A549 (cell line): ENCODE results near the gene APBB2. TPM values are rescaled to one million over a fixed set of nuclear protein-coding genes. Genes with fewer than 3 reads are reported as not detected.

Experiments used
- ATAC-seq, 2 experiments: fragments of 200-7000 bp in 1 of 2; fragments of >200 bp in 1 of 2; cut with Nextera tagmentation in 1 of 2; cut with Tn5 transposase in 1 of 2; 3 replicates each; pipeline versions ENCODE4 v1.8.0 to v1.9.1; 2018 to 2020; ENCODE audit warnings: mild to moderate bottlenecking in 1 of 2, moderate library complexity in 1 of 2
- CTCF ChIA-PET: fragments of 300-600 bp; sonication (Branson Sonifier 250); formaldehyde crosslinking; extraction: SDS; loops from one replicate; lab custom pipeline; 2021; ENCODE audit warnings: antibody characterized with exemption, inconsistent platforms; lab: Yijun Ruan, JAX
- POLR2A ChIA-PET: fragments of 350-600 bp; formaldehyde crosslinking; extraction: SDS; loops from one replicate; lab custom pipeline; 2021; ENCODE audit warnings: antibody characterized with exemption, inconsistent platforms; lab: Yijun Ruan, JAX
- DNase-seq, 2 experiments: peaks; one replicate each; pipeline versions ENCODE4 v3.0.0 to v3.0.0-alpha.2; 2011 to 2016; ENCODE audit warnings: low read depth in 1 of 2, low spot score in 1 of 2
- FAIRE-seq: peaks from 2 replicates; lab custom pipeline; 2011; peaks lifted over from hg19 to GRCh38; lab: Jason Lieb, UNC
- H3K27ac ChIP-seq, 2 experiments: fragments of >200 bp; sonication (Bioruptor Twin); formaldehyde crosslinking; 3 replicates each; pipeline ENCODE4 v1.5.1; 2016 to 2017
- H3K4me1 ChIP-seq: fragments of >200 bp; sonication (Bioruptor Twin); formaldehyde crosslinking; 3 replicates; pipeline ENCODE4 v1.6.1; 2016
- H3K4me2 ChIP-seq: fragments of >200 bp; sonication (Bioruptor Twin); formaldehyde crosslinking; 3 replicates; pipeline ENCODE4 v1.6.1; 2016
- H3K4me3 ChIP-seq: fragments of >200 bp; sonication (Bioruptor Twin); formaldehyde crosslinking; 3 replicates; pipeline ENCODE4 v1.5.1; 2016
- H3K9me3 ChIP-seq: fragments of >200 bp; sonication (Bioruptor Twin); formaldehyde crosslinking; 3 replicates; pipeline ENCODE4 v1.6.1; 2016
- CEBPB ChIP-seq, 2 experiments: fragments of >200 bp in 1 of 2; sonication (Bioruptor Twin) in 1 of 2; formaldehyde crosslinking in 1 of 2; IDR thresholded peaks; 2 replicates each; pipeline ENCODE4 v1.6.1; 2012 to 2016
- EP300 ChIP-seq, 2 experiments: fragments of >200 bp; sonication (Bioruptor Twin); formaldehyde crosslinking; IDR thresholded peaks; 2 replicates in 1 of 2; 3 replicates in 1 of 2; pipeline ENCODE4 v1.6.1; 2016 to 2017
- FOSL2 ChIP-seq, 2 experiments: fragments of 450-650 bp in 1 of 2; fragments of >200 bp in 1 of 2; sonication (Bioruptor Twin) in 1 of 2; formaldehyde crosslinking; IDR thresholded peaks; 2 replicates each; pipeline versions ENCODE4 v1.5.0 to v1.6.1; 2016 to 2020; ENCODE audit warnings: mild to moderate bottlenecking in 1 of 2, moderate library complexity in 1 of 2
- GATA3 ChIP-seq: IDR thresholded peaks from 2 replicates; pipeline ENCODE4 v1.6.1; 2012; ENCODE audit warnings: borderline replicate concordance
- HOXB5 ChIP-seq: fragments of 250-450 bp; sonication (Bioruptor Pico); IDR thresholded peaks from 2 replicates; pipeline ENCODE4 v1.5.0; 2020; ENCODE audit warnings: mild to moderate bottlenecking, moderate library complexity
- JUN ChIP-seq, 2 experiments: fragments of >200 bp; sonication (Bioruptor Twin); formaldehyde crosslinking; IDR thresholded peaks; 2 replicates in 1 of 2; 3 replicates in 1 of 2; pipeline ENCODE4 v1.6.1; 2016 to 2017
- JUNB ChIP-seq: fragments of >200 bp; sonication (Bioruptor Twin); formaldehyde crosslinking; IDR thresholded peaks from 2 replicates; pipeline ENCODE4 v1.6.1; 2016
- KDM1A ChIP-seq: fragments of 200-600 bp; sonication (generic); IDR thresholded peaks from 2 replicates; pipeline ENCODE4 v1.6.1; 2016; ENCODE audit warnings: low read depth, mild to moderate bottlenecking
- MAFK ChIP-seq: fragments of 450-650 bp; IDR thresholded peaks from 2 replicates; pipeline ENCODE4 v1.6.1; 2014; ENCODE audit not compliant: partially characterized antibody
- MYC ChIP-seq: IDR thresholded peaks from 2 replicates; pipeline ENCODE4 v1.6.1; 2012; ENCODE audit warnings: mild to moderate bottlenecking, inconsistent platforms, low read length, improper control_type of control experiment, borderline replicate concordance
- NFE2L2 ChIP-seq: fragments of 150-350 bp; conservative IDR thresholded peaks from 2 replicates; pipeline ENCODE4 v1.6.1; 2014; ENCODE audit warnings: low read length
- NR3C1 ChIP-seq: fragments of >200 bp; sonication (Bioruptor Twin); formaldehyde crosslinking; IDR thresholded peaks from 3 replicates; pipeline ENCODE4 v1.6.1; 2017
- POLR2A ChIP-seq: IDR thresholded peaks from 2 replicates; pipeline ENCODE4 v1.6.1; 2012; ENCODE audit warnings: mild to moderate bottlenecking, low read length
- RAD21 ChIP-seq, 2 experiments: fragments of >200 bp in 1 of 2; sonication (Bioruptor Twin) in 1 of 2; formaldehyde crosslinking in 1 of 2; IDR thresholded peaks in 1 of 2; conservative IDR thresholded peaks in 1 of 2; 2 replicates in 1 of 2; 3 replicates in 1 of 2; pipeline ENCODE4 v1.6.1; 2012 to 2018; ENCODE audit warnings: inconsistent platforms in 1 of 2
- RCOR1 ChIP-seq: fragments of 150-350 bp; IDR thresholded peaks from 2 replicates; pipeline ENCODE4 v1.6.1; 2014; ENCODE audit warnings: antibody characterized with exemption, low read length, low read depth
- RNF2 ChIP-seq: fragments of 200-600 bp; sonication (generic); IDR thresholded peaks from 2 replicates; pipeline ENCODE4 v1.6.1; 2016; ENCODE audit warnings: low read depth, mild to moderate bottlenecking, antibody characterized with exemption, moderate library complexity, borderline replicate concordance
- ZNF302 ChIP-seq: fragments of 250-450 bp; sonication (Bioruptor Pico); IDR thresholded peaks from 2 replicates; pipeline ENCODE4 v1.9.0; 2021; ENCODE audit warnings: inconsistent platforms, mild to moderate bottlenecking, moderate library complexity
- WGBS: methylation state at CpG from one replicate; pipeline ENCODE4 v1.1.6; 2017; ENCODE audit errors: missing lambda C conversion rate; 5-methylcytosine and 5-hydroxymethylcytosine counted together
- polyA plus RNA-seq, 4 experiments: library from polyadenylated mRNA; depleted of rRNA in 3 of 4; stranded (reverse); fragments of >200 nt; fragmentation: RNase III in 1 of 4; extraction: RNeasy Plus Mini Kit Qiagen cat#74134 plus additional on column Dnase treatment in 1 of 4; gene quantifications; 2 replicates in 3 of 4; 3 replicates in 1 of 4; pipeline ENCODE4 v1.2.3, GENCODE V29; 2011 to 2017
- TF ChIP-seq, protein P1 (sequence below): IDR thresholded peaks from 2 replicates; pipeline ENCODE4 v1.6.1; 2012
- TF ChIP-seq, protein P2 (sequence below): IDR thresholded peaks from 2 replicates; pipeline ENCODE4 v1.6.1; 2012
- TF ChIP-seq, protein P3 (sequence below): fragments of 450-650 bp; IDR thresholded peaks from 2 replicates; pipeline ENCODE4 v1.6.1; 2014; ENCODE audit warnings: antibody characterized with exemption
- TF ChIP-seq, protein P4 (sequence below): fragments of >200 bp; sonication (Bioruptor Twin); formaldehyde crosslinking; IDR thresholded peaks from 3 replicates; pipeline ENCODE4 v1.6.1; 2016

Gene APBB2
- polyA plus RNA-seq, 2 of the 4 experiments (the other 2 are of a cell fraction): 8.3 to 31.9 TPM

DNA sequence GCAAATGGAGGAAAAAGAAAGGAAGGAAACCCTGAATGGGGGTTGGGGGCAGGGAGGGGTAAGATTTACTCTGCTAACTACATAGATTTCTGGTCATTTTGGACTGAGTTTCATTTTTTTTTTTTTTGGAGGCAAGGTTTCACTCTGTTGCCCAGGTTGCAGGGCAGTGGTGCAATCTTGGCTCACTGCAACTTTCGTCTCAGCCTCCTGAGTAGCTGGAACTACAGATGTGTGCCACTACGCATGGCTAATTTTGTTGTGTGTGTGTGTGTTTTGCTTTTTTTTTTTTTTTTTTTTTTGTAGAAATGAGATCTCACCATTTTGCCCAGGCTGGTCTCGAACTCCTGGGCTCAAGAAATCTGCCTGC, 223.5 kb downstream of the APBB2 start:
- H3K27ac ChIP-seq: peak overlapping the region; percentile 78 to 89
- DNase-seq: peak in 1 of 2 experiments; percentile 37
- 47% methylated on average over 3 of the region's 3 CpGs for WGBS
- H3K4me2 ChIP-seq: peak overlapping the region; percentile 70
- no peaks in the 10 kb centered on the region for H3K9me3 ChIP-seq
- TF ChIP-seq EP300 (IDR thresholded peaks at IDR 0.05): no peak
- no peak for TF ChIP-seq MAFK
- TF ChIP-seq, protein P1, sequence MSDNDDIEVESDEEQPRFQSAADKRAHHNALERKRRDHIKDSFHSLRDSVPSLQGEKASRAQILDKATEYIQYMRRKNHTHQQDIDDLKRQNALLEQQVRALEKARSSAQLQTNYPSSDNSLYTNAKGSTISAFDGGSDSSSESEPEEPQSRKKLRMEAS: no peak
- TF ChIP-seq RCOR1: no peak
- no peak for TF ChIP-seq HOXB5 (CRISPR knock-in tag)
- TF ChIP-seq, protein P2, sequence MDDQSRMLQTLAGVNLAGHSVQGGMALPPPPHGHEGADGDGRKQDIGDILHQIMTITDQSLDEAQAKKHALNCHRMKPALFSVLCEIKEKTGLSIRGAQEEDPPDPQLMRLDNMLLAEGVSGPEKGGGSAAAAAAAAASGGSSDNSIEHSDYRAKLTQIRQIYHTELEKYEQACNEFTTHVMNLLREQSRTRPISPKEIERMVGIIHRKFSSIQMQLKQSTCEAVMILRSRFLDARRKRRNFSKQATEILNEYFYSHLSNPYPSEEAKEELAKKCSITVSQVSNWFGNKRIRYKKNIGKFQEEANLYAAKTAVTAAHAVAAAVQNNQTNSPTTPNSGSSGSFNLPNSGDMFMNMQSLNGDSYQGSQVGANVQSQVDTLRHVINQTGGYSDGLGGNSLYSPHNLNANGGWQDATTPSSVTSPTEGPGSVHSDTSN: no peak
- no peak for TF ChIP-seq JUN (IDR thresholded peaks at IDR 0.05)
- TF ChIP-seq CEBPB (IDR thresholded peaks at IDR 0.05): no peak
- TF ChIP-seq NR3C1: no peak
- no peak for TF ChIP-seq RNF2
- no peak for TF ChIP-seq POLR2A
- no peak for TF ChIP-seq KDM1A
- TF ChIP-seq MYC: no peak
- TF ChIP-seq, protein P3, sequence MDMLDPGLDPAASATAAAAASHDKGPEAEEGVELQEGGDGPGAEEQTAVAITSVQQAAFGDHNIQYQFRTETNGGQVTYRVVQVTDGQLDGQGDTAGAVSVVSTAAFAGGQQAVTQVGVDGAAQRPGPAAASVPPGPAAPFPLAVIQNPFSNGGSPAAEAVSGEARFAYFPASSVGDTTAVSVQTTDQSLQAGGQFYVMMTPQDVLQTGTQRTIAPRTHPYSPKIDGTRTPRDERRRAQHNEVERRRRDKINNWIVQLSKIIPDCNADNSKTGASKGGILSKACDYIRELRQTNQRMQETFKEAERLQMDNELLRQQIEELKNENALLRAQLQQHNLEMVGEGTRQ: no peak
- H3K4me1 ChIP-seq: peaks cover 65% of the 10 kb centered on the region
- no peak overlapping the region for H3K4me3 ChIP-seq
- ChIA-PET POLR2A (interaction anchor here (0.7 to 1.2 kb wide), 2 partner anchors 223 to 677 kb away, joined by 6 to 8 read pairs; partner anchors contain the start of gene APBB2), CTCF (interaction anchor here (0.7 to 3.1 kb wide), 7 partner anchors 12 to 223 kb away, joined by 3 to 15 read pairs (median 4); partner anchors contain the start of gene APBB2)
- ATAC-seq: peak; percentile 26 to 44; a peak in 4 of 6 replicates
- no peak for FAIRE-seq

DNA sequence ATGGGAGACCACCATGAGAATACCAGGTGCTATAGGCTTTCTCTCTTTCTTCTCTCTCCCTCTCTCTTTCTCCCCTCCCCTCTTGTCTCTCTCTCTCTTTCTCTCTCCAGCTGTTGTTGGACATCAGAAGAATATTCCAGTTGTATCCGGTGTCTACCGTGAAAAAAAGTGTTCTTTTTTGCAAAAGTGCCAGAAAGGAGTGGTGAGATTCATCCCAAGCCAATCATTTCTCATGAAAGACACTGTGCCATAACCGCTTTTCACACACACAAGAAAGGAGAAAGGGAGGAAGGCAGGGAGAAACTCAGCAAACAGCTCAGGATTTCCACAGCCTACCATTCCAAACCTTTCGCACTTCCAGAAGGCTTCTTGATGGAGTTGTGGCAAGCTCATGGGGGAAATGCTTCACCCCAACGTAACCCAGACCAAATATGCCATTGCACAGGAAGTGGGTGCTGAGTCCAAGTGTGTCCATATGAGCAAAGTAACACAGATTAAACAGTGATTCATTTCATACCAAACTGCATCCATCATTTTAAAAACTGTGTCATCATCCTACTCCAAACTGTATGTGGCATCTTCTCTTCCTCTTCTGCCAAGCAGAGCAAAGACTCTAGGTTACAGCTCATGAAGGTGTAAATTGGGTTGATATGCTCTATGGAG, 224.0 kb downstream of the APBB2 start:
- FAIRE-seq (no peak), DNase-seq (peak; percentile 55 to 89)
- H3K4me2 ChIP-seq: peak overlapping the region; percentile 70
- H3K4me3 ChIP-seq: no peak overlapping the region
- peak overlapping the region; percentile 78 to 89 for H3K27ac ChIP-seq
- H3K9me3 ChIP-seq: no peaks in the 10 kb centered on the region
- CTCF ChIA-PET: interaction anchor here (0.7 to 3.1 kb wide), 8 partner anchors 11 to 224 kb away, joined by 3 to 15 read pairs (median 4); partner anchors contain the start of gene APBB2
- H3K4me1 ChIP-seq: peaks cover 63% of the 10 kb centered on the region
- peak in 1 of 2 experiments; percentile 38; a peak in 2 of 4 replicates for TF ChIP-seq CEBPB (IDR thresholded peaks at IDR 0.05)
- no peak for TF ChIP-seq ZNF302 (CRISPR knock-in tag)
- peak; percentile 90 for TF ChIP-seq FOSL2 (IDR thresholded peaks at IDR 0.05)
- peak; percentile 90 for TF ChIP-seq FOSL2 (CRISPR knock-in tag; IDR thresholded peaks at IDR 0.05)
- TF ChIP-seq JUN (IDR thresholded peaks at IDR 0.05): peak in 1 of 2 experiments; percentile 58; a peak in 3 of 5 replicates
- TF ChIP-seq MAFK: peak; percentile 8
- TF ChIP-seq GATA3: peak; percentile 64; the same call in 1 of the 2 replicates
- TF ChIP-seq NFE2L2: no peak
- TF ChIP-seq KDM1A: no peak
- peak in 1 of 2 experiments; percentile 20; a peak in 1 of 5 replicates for TF ChIP-seq RAD21 (conservative IDR thresholded peaks at IDR 0.05 in 1 of 2, IDR thresholded peaks at IDR 0.05 in 1 of 2)
- TF ChIP-seq, protein P4, sequence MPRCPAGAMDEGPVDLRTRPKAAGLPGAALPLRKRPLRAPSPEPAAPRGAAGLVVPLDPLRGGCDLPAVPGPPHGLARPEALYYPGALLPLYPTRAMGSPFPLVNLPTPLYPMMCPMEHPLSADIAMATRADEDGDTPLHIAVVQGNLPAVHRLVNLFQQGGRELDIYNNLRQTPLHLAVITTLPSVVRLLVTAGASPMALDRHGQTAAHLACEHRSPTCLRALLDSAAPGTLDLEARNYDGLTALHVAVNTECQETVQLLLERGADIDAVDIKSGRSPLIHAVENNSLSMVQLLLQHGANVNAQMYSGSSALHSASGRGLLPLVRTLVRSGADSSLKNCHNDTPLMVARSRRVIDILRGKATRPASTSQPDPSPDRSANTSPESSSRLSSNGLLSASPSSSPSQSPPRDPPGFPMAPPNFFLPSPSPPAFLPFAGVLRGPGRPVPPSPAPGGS: 0 out of 3 replicates have a peak, but pooled peaks have one; percentile 36
- TF ChIP-seq JUNB: peak; percentile 88
- peak; percentile 43 to 54; a peak in 2 of 5 replicates for TF ChIP-seq EP300 (IDR thresholded peaks at IDR 0.05)
- TF ChIP-seq, protein P1: peak; percentile 38; the same call in 1 of the 2 replicates
- TF ChIP-seq, all 56 proteins: peak for 10
- ATAC-seq: peak; percentile 87 to 92
- POLR2A ChIA-PET: interaction anchor here (0.5 to 1.2 kb wide), 4 partner anchors 171 to 677 kb away, joined by 3 to 8 read pairs (median 4); partner anchors contain the start of genes APBB2 and UCHL1
- 29% methylated on average over 5 of the region's 5 CpGs for WGBS
